GM19240 (cell line): Measurements from ENCODE around the gene TCOF1.
"Not testable (repeated sequence)": the region's sequence is repeated elsewhere in the genome, so short reads cannot be mapped to it uniquely, and the experiment has no call there.

Experiments used
- DNase-seq: peaks from one replicate; pipeline ENCODE4 v3.0.0; 2011; ENCODE audit warnings: low spot score; ENCODE audit not compliant: insufficient read length

The TCOF1 gene

DNA sequence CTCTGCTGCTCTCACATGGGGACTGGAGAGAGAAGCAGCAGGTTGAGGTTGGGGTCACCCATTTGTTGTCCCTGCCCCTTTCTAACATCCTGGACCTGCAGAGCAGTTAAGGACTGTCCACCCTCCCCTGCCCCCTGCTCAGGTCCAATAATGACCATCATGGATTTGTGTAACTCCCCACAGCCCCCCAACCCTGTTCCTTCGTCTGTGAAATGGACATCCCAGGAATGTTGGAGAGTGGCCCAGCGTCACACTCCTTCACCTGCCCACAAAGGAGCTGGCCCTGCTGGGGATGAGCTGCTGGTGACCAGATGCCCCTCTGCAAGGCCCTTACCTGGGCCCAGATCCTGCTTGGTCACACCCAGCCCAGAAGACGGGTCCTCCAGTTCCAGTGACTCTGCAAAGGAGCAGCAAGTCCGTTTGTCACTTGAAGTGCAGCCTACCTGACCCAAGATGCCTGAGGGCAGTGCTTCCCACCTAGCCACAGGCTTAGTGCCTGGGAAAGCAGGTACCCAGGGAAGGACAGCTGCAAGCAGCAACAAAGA lies 44.8 kb downstream of the TCOF1 start:
- DNase-seq = no peak

DNA sequence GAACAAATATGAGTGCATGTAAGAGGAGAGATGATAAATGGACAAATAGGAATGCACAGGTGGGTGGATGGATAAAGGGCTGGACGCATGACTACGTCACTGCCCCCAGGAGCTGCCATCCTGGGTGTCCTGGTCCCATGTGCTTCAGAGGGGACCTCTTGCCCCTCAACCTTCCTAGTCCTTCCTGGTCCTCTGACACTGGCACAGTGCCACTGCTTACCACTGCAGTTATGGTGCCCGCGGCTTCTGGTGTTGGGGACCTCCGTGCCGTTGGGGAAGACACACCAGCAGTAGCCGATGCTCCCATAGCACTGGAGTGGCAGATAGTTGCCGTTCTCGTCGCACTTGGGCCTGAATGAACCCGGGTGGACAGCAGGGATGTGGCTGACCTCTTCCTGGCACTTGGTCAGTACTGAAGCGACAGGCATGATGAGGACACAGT lies 45.4 kb downstream of the TCOF1 start:
- DNase-seq = no peak

- no peak for DNase-seq
Measured at GRCh38 chr5:150404121-150404520, 46.6 kb downstream of the TCOF1 start.

GRCh38 chr5:150404535-150404934 lies 47.0 kb downstream of the TCOF1 start:
- DNase-seq = no peak

- no peak for DNase-seq
Measured at GRCh38 chr5:150404941-150405816, 47.7 kb downstream of the TCOF1 start.

DNA sequence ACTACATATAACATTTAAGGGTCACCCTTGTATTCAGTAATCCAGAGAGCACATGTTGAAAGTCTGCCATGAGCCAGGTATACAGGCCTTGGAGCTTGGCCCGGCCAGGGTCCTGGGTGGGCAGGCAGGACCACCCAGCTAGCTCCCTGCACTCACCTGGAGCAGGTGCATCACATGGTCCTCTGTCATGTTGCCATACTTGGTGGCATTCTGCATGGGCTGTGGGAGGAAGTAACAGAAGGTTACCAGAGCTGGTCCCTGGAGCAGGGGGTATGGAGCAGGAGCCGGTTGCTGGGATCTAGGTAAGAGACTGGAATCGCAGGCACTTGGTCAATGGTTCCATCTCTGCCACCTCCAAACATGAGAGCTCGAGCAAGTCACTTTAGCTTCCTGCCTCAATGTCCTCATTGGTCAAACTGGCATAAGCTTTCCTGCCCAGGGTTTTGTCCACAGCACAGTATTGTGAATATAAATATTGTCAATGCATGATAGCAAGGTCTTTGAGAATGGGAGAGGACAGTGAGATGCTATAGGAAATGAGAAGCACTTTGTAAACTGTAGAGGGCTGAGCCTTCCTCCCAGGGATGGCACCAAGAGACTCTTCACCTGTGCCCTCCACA lies 48.7 kb downstream of the TCOF1 start:
- DNase-seq = no peak

- no peak for DNase-seq
Measured at GRCh38 chr5:150406723-150407095, 49.2 kb downstream of the TCOF1 start.

DNA sequence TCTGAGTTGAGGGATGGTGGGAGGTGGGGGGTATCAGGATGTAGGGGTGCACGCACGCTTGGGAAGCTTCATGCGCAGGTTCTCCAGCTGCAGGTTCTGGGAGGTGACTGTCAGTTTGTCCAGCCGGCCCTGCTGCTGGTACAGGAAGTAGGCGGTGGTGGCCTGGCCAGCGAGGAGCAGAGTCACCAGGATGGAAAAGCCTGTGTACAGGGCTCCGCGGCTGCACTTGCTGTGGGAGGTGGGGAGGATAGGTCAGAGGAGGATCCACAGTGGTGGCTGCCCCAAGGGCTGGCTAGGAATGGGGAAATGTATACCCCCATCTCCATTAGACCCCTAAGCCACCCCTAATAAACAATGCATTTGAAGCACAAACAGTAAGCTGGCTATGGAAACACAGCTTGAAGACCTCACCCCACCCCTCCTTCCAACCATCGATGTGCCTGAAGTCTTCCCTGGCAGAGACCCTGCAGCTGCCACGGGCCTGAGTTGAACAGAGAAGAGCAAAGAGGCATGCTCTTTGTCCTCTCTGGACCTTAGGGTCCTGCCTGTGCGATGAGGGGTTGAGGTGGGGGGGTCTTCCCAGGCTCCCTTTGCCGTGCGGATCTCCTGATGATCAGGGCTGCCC lies 49.7 kb downstream of the TCOF1 start:
- no peak for DNase-seq

GRCh38 chr5:150408231-150408943 lies 50.9 kb downstream of the TCOF1 start:
- DNase-seq = no peak

- no peak for DNase-seq
Measured at GRCh38 chr5:150409638-150410523, 52.4 kb downstream of the TCOF1 start.

DNA sequence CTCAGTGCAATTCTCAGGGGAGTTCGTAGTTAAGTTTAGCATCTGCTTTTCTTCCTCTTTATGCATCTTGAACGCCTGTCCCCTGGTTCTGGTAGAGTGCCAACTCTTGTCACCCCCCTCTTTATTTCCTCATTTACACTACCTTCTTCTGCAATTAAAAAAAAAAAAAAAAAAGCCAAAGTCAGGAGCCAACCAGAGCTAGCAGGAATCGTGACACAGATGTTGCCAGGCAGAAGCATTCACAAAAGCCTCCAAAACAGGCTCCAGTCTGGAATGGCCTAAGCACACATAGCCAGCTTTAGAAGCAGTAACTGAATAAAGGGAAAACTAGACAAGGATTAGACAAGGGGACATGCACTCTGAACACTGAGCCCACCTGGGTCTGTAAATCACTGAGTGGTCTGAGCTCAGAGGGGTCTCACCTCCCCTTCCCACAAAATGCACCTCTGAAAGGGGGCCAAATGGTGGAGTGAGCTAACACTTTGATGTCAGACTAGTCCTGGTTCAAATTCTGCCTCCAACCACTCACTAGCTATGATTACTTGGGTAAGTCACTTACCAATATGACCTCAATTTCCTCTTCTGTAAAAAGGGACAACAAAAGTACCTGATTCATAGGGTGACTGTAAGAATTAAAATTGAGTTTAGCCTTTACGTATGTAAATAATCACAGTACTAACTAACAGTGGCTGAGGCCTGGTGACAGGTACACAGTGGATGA lies 53.2 kb downstream of the TCOF1 start:
- no peak for DNase-seq

DNA sequence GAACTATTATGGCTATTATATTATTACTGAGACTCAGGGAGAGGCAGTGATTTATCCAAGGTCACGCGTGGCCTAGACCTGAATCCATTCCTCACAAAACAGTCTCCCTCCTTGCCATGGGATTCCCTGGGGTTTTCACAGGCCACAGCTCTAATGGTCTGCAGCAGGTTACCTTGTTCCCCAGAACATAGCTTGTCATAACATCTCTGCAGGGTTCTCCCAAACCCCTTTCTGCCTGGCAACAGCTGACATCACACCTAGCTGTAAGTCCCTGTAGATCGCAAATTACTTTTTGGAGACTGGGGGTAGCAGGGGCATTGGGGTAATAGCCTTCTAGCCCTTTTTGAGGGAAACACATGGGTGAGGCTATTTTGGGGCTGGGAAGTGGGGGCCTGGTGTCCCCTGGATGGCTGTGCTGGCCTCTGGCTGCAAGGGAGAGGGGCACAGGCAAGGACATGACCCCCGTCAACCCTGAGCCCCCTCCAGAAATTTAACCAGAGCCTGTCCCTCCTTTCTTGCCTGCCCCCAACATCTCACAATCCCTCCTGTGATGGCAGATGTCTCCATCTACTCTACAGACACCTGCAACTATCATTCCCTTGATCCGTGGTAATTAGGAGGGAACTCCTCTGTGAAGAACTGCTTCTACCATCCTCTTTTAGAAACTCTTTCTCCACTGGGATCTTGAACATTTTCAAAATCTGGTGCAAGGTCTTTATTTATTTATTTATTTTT lies 53.9 kb downstream of the TCOF1 start:
- DNase-seq = no peak

- DNase-seq = peak; percentile 80
Measured at GRCh38 chr5:150412319-150413175, 55.0 kb downstream of the TCOF1 start, which contains the start of gene CD74. CD74 (minus strand) TSS chr5:150412910; CDS start chr5:150412749, 161 bp downstream.

GRCh38 chr5:150413176-150413901 lies 55.8 kb downstream of the TCOF1 start:
- DNase-seq = no peak

DNA sequence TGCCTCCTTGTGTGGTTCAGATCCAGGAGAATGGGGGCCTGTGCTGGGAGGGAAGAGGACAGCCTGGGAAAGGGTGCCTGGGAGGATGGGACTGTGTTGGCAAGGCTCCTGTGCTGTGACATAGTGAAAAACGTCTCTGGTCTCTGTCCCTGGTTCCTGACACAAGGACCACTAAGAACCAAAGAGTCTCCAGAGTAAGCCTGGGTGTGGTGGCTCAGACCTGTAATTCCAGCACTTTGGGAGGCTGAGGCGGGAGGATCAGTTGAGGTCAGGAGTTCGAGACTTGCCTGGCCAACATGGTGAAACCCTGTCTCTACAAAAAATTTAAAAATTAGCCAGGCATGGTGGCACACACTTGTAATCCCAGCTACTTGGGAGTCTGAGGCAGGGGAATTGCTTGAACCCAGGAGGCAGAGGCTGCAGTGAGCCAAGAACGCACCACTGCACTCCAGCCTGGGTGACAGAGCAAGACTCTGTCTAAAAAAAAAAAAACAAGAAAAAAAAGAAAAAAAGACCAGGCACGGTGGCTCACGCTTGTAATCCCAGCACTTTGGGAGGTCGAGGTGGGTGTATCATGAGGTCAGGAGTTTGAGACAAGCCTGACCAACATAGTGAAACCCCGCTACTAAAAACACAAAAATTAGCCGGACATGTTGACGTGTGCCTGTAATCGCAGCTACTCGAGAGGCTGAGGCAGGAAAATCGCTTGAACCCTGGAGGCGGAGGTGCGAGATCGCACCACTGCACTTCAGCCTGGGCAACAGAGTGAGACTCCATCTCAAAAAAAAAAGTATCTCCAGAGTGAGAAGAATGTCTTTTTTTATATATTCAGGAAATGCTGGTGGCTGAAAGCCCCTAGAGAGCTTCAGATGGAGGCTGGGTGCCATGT lies 56.6 kb downstream of the TCOF1 start:
- DNase-seq = not testable (repeated sequence)

GRCh38 chr5:150419630-150420270 lies 62.3 kb downstream of the TCOF1 start:
- no peak for DNase-seq
